ENCODE data around the gene SLC44A5.

The SLC44A5 gene

GRCh38 chr1:75174031-75174760 is 436.7 kb downstream of the SLC44A5 start:
- Histone ChIP-seq H3K36me3 (ENCODE audit: control insufficient read depth in 1 of 2, insufficient read depth in 2 of 2, low read length in 2 of 2) (no peaks in the 10 kb centered on the region), H3K4me3 (ENCODE audit: low read depth in 1 of 2, low read length in 2 of 2) (no peak overlapping the region), H3K9me3 (ENCODE audit: control insufficient read depth in 1 of 2, low read length in 2 of 2) (no peaks in the 10 kb centered on the region), H3K4me1 (ENCODE audit: control insufficient read depth in 1 of 2, insufficient read depth in 2 of 2, low read length in 2 of 2) (no peaks in the 10 kb centered on the region), H3K27ac (ENCODE audit: low read depth, low read length) (no peak overlapping the region), H3K27me3 (ENCODE audit: control insufficient read depth in 1 of 2, insufficient read depth in 2 of 2, low read length in 2 of 2) (no peaks in the 10 kb centered on the region), H3K9ac (ENCODE audit: low read depth in 1 of 2, low read length in 2 of 2) (no peak overlapping the region)

GRCh38 chr1:75172556-75172955 is 438.4 kb downstream of the SLC44A5 start:
- no peaks in the 10 kb centered on the region for H3K27me3 ChIP-seq (ENCODE audit: control insufficient read depth in 1 of 2, insufficient read depth in 2 of 2, low read length in 2 of 2)
- no peak overlapping the region for H3K4me3 ChIP-seq (ENCODE audit: low read depth in 1 of 2, low read length in 2 of 2)
- H3K36me3 ChIP-seq (ENCODE audit: control insufficient read depth in 1 of 2, insufficient read depth in 2 of 2, low read length in 2 of 2): no peaks in the 10 kb centered on the region
- no peaks in the 10 kb centered on the region for H3K9me3 ChIP-seq (ENCODE audit: control insufficient read depth in 1 of 2, low read length in 2 of 2)
- H3K4me1 ChIP-seq (ENCODE audit: control insufficient read depth in 1 of 2, insufficient read depth in 2 of 2, low read length in 2 of 2): no peaks in the 10 kb centered on the region
- no peak overlapping the region for H3K27ac ChIP-seq (ENCODE audit: low read depth, low read length)
- H3K9ac ChIP-seq (ENCODE audit: low read depth in 1 of 2, low read length in 2 of 2): no peak overlapping the region

- Histone ChIP-seq H3K27me3 (ENCODE audit: control insufficient read depth in 1 of 2, insufficient read depth in 2 of 2, low read length in 2 of 2) (no peaks in the 10 kb centered on the region), H3K27ac (ENCODE audit: low read depth, low read length) (no peak overlapping the region), H3K36me3 (ENCODE audit: control insufficient read depth in 1 of 2, insufficient read depth in 2 of 2, low read length in 2 of 2) (no peaks in the 10 kb centered on the region), H3K4me3 (ENCODE audit: low read depth in 1 of 2, low read length in 2 of 2) (no peak overlapping the region), H3K9ac (ENCODE audit: low read depth in 1 of 2, low read length in 2 of 2) (no peak overlapping the region), H3K9me3 (ENCODE audit: control insufficient read depth in 1 of 2, low read length in 2 of 2) (no peaks in the 10 kb centered on the region), H3K4me1 (ENCODE audit: control insufficient read depth in 1 of 2, insufficient read depth in 2 of 2, low read length in 2 of 2) (no peaks in the 10 kb centered on the region)
These were observed 439.0 kb downstream of the SLC44A5 start for GRCh38 chr1:75171876-75172275.

DNA sequence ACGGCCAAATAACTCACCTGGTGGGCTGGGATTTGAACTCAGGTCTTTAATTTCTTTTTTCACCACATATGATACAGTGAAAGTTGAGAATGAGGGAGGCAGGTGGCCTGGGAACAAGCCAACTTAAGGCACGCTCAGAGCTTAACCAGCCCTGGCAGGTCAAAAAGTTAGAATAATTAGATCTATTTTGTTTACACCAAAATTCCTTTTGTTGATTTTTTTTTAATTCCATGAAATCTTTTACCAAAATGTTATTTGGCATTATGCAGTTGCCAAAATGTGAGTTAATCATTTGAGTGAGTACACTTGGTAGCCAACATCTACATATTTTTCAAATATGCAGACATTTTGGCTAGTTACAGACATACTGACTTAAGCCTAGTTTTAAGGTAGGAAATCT is 439.9 kb downstream of the SLC44A5 start:
- no peaks in the 10 kb centered on the region for H3K36me3 ChIP-seq (ENCODE audit: control insufficient read depth in 1 of 2, insufficient read depth in 2 of 2, low read length in 2 of 2)
- H3K4me1 ChIP-seq (ENCODE audit: control insufficient read depth in 1 of 2, insufficient read depth in 2 of 2, low read length in 2 of 2): no peaks in the 10 kb centered on the region
- no peak overlapping the region for H3K27ac ChIP-seq (ENCODE audit: low read depth, low read length)
- no peak overlapping the region for H3K4me3 ChIP-seq (ENCODE audit: low read depth in 1 of 2, low read length in 2 of 2)
- no peaks in the 10 kb centered on the region for H3K9me3 ChIP-seq (ENCODE audit: control insufficient read depth in 1 of 2, low read length in 2 of 2)
- no peak overlapping the region for H3K9ac ChIP-seq (ENCODE audit: low read depth in 1 of 2, low read length in 2 of 2)
- no peaks in the 10 kb centered on the region for H3K27me3 ChIP-seq (ENCODE audit: control insufficient read depth in 1 of 2, insufficient read depth in 2 of 2, low read length in 2 of 2)

DNA sequence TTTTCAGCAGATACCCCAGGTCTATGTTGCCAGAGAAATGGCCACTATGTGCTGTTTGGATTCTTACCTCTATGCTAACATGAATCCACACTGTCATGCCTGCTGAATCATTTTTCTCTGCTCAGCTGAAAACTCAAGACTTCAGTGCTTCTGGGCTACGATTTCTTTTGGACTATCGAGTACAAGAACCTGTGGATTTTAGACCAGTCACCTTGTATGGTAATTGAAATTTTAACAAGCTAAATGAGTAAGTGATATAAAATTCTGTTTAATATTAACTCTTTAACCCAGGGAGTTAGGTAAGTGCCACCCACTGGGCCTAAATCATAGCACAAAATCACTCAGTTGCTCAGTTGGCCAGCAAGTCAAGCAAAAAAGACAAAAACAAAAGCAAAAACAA is 440.9 kb downstream of the SLC44A5 start:
- Histone ChIP-seq H3K4me1 (ENCODE audit: control insufficient read depth in 1 of 2, insufficient read depth in 2 of 2, low read length in 2 of 2) (no peaks in the 10 kb centered on the region), H3K4me3 (ENCODE audit: low read depth in 1 of 2, low read length in 2 of 2) (no peak overlapping the region), H3K9me3 (ENCODE audit: control insufficient read depth in 1 of 2, low read length in 2 of 2) (no peaks in the 10 kb centered on the region), H3K27me3 (ENCODE audit: control insufficient read depth in 1 of 2, insufficient read depth in 2 of 2, low read length in 2 of 2) (no peaks in the 10 kb centered on the region), H3K36me3 (ENCODE audit: control insufficient read depth in 1 of 2, insufficient read depth in 2 of 2, low read length in 2 of 2) (no peaks in the 10 kb centered on the region), H3K9ac (ENCODE audit: low read depth in 1 of 2, low read length in 2 of 2) (no peak overlapping the region), H3K27ac (ENCODE audit: low read depth, low read length) (no peak overlapping the region)

- no peak overlapping the region for H3K4me3 ChIP-seq (ENCODE audit: low read depth in 1 of 2, low read length in 2 of 2)
- H3K27ac ChIP-seq (ENCODE audit: low read depth, low read length): no peak overlapping the region
- H3K9ac ChIP-seq (ENCODE audit: low read depth in 1 of 2, low read length in 2 of 2): no peak overlapping the region
- no peaks in the 10 kb centered on the region for H3K9me3 ChIP-seq (ENCODE audit: control insufficient read depth in 1 of 2, low read length in 2 of 2)
- H3K27me3 ChIP-seq (ENCODE audit: control insufficient read depth in 1 of 2, insufficient read depth in 2 of 2, low read length in 2 of 2): no peaks in the 10 kb centered on the region
- no peaks in the 10 kb centered on the region for H3K4me1 ChIP-seq (ENCODE audit: control insufficient read depth in 1 of 2, insufficient read depth in 2 of 2, low read length in 2 of 2)
- H3K36me3 ChIP-seq (ENCODE audit: control insufficient read depth in 1 of 2, insufficient read depth in 2 of 2, low read length in 2 of 2): no peaks in the 10 kb centered on the region
These were observed 444.1 kb downstream of the SLC44A5 start for GRCh38 chr1:75166821-75167220.

DNA sequence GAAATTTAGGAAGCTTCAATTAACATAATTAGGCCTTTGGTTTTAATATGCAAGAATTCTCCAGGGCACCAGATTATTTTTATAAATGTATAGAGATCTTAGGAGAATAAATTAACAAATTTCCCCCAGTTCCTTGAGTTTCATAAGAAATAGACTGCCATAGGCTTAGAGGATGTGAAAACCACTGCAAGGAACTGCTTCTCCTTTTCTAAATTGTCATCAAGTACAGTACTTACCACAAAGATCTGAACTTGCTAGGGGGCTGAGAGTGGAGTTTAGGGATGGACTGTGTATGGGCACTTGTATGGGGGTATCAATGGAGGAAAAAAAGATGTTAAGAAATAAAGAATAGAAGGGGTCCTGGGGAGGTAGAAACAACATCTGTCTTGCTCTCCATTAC is 445.6 kb downstream of the SLC44A5 start:
- H3K36me3 ChIP-seq (ENCODE audit: control insufficient read depth in 1 of 2, insufficient read depth in 2 of 2, low read length in 2 of 2): no peaks in the 10 kb centered on the region
- H3K9me3 ChIP-seq (ENCODE audit: control insufficient read depth in 1 of 2, low read length in 2 of 2): no peaks in the 10 kb centered on the region
- no peak overlapping the region for H3K27ac ChIP-seq (ENCODE audit: low read depth, low read length)
- no peaks in the 10 kb centered on the region for H3K4me1 ChIP-seq (ENCODE audit: control insufficient read depth in 1 of 2, insufficient read depth in 2 of 2, low read length in 2 of 2)
- no peaks in the 10 kb centered on the region for H3K27me3 ChIP-seq (ENCODE audit: control insufficient read depth in 1 of 2, insufficient read depth in 2 of 2, low read length in 2 of 2)
- H3K4me3 ChIP-seq (ENCODE audit: low read depth in 1 of 2, low read length in 2 of 2): no peak overlapping the region
- no peak overlapping the region for H3K9ac ChIP-seq (ENCODE audit: low read depth in 1 of 2, low read length in 2 of 2)

GRCh38 chr1:75159154-75159553 is 451.8 kb downstream of the SLC44A5 start:
- H3K36me3 ChIP-seq (ENCODE audit: control insufficient read depth in 1 of 2, insufficient read depth in 2 of 2, low read length in 2 of 2): no peaks in the 10 kb centered on the region

More at GRCh38 chr1:75159154-75159553, 451.8 kb downstream of the SLC44A5 start:
- Histone ChIP-seq H3K27me3 (ENCODE audit: control insufficient read depth in 1 of 2, insufficient read depth in 2 of 2, low read length in 2 of 2) (no peaks in the 10 kb centered on the region), H3K9me3 (ENCODE audit: control insufficient read depth in 1 of 2, low read length in 2 of 2) (no peaks in the 10 kb centered on the region), H3K9ac (ENCODE audit: low read depth in 1 of 2, low read length in 2 of 2) (no peak overlapping the region), H3K4me3 (ENCODE audit: low read depth in 1 of 2, low read length in 2 of 2) (no peak overlapping the region), H3K27ac (ENCODE audit: low read depth, low read length) (no peak overlapping the region), H3K4me1 (ENCODE audit: control insufficient read depth in 1 of 2, insufficient read depth in 2 of 2, low read length in 2 of 2) (no peaks in the 10 kb centered on the region)

Data from duodenal mucosa (tissue), 2 donors.